Breast epithelium (tissue), 4 donors: Measurements from ENCODE around the gene ZG16. TPM values are rescaled to one million over a fixed set of nuclear protein-coding genes. Genes with fewer than 3 reads are reported as not detected.
"Not testable (repeated sequence)": the region's sequence is repeated elsewhere in the genome, so short reads cannot be mapped to it uniquely, and the experiment has no call there.

Experiments
- DNase-seq, 2 donors: peaks; one replicate each; pipeline ENCODE4 v3.0.0-alpha.2; 2019; ENCODE audit warnings: low spot score in 2 of 2
- H3K27ac ChIP-seq, 2 donors: fragments of 200-600 bp; sonication (generic) in 1 of 2; one replicate each; pipeline ENCODE4 v1.5.1; 2016 to 2019; ENCODE audit warnings: mild to moderate bottlenecking in 1 of 2
- H3K27me3 ChIP-seq, 2 donors: fragments of 200-600 bp; sonication (generic) in 1 of 2; one replicate each; pipeline versions ENCODE4 v1.5.1 to v1.6.0; 2017 to 2019; ENCODE audit warnings: control low read depth in 1 of 2, mild to moderate bottlenecking in 1 of 2
- H3K36me3 ChIP-seq: fragments of 200-600 bp; one replicate; pipeline ENCODE4 v1.5.1; 2019
- H3K4me1 ChIP-seq, 2 donors: fragments of 200-600 bp; sonication (generic); one replicate each; pipeline ENCODE4 v1.5.1; 2016 to 2019; ENCODE audit warnings: control low read depth in 1 of 2
- H3K4me3 ChIP-seq, 3 donors: fragments of 200-600 bp; sonication (generic); 1 replicate in 2 of 3; 2 replicates in 1 of 3; pipeline ENCODE4 v1.5.1; 2016 to 2019; ENCODE audit warnings: mild to moderate bottlenecking in 3 of 3, moderate library complexity in 2 of 3
- H3K9me3 ChIP-seq, 2 donors: fragments of 200-600 bp; sonication (generic) in 1 of 2; one replicate each; pipeline ENCODE4 v1.5.1; 2016 to 2019; ENCODE audit warnings: control low read depth in 1 of 2
- CTCF ChIP-seq, 3 donors: fragments of 450-650 bp; IDR thresholded peaks; one replicate each; pipeline ENCODE4 v1.5.1; 2016 to 2017; ENCODE audit warnings: antibody characterized with exemption in 3 of 3, mild to moderate bottlenecking in 3 of 3, moderate library complexity in 3 of 3
- POLR2A ChIP-seq: fragments of 450-650 bp; IDR thresholded peaks from one replicate; pipeline ENCODE4 v1.6.1; 2016; ENCODE audit warnings: antibody characterized with exemption, mild to moderate bottlenecking, moderate library complexity
- POLR2AphosphoS5 ChIP-seq, 3 donors: sonication (generic); formaldehyde crosslinking; IDR thresholded peaks; one replicate each; pipeline ENCODE4 v1.6.1; 2017; ENCODE audit warnings: antibody characterized with exemption in 3 of 3
- intact Hi-C: fragments of 100-400 bp; cut with DNase I; formaldehyde crosslinking; loops from one replicate; pipeline ENCODE4 v1.15.1; 2023; ENCODE audit warnings: low total_unique reads
- total RNA-seq, 3 donors: library from RNA; depleted of rRNA; stranded (reverse); fragments of >200 nt; gene quantifications; one replicate each; pipeline ENCODE4 v1.1.0, GENCODE V29; 2016

ZG16 gene
- total RNA-seq, 3 donors from 2014 or later: 0.33 TPM; not detected in 2

- H3K27ac ChIP-seq: no peak overlapping the region
- H3K36me3 ChIP-seq: no peaks in the 10 kb centered on the region
- peaks cover 0 to 12% of the 10 kb centered on the region in 2 donors for H3K4me1 ChIP-seq
- intact Hi-C loops: no loop called here
- H3K4me3 ChIP-seq: peak overlapping the region in 2 of 3 donors; percentile 72 to 96
- TF ChIP-seq CTCF (IDR thresholded peaks at IDR 0.05): no peak
- TF ChIP-seq POLR2A: no peak
- no peak for TF ChIP-seq POLR2AphosphoS5 (IDR thresholded peaks at IDR 0.05)
- H3K27me3 ChIP-seq: no peaks in the 10 kb centered on the region
- DNase-seq: no peak
- no peaks in the 10 kb centered on the region for H3K9me3 ChIP-seq
Measured at GRCh38 chr16:29791845-29792807, 14.1 kb downstream of the ZG16 start.

GRCh38 chr16:29793153-29793552 lies 15.1 kb downstream of the ZG16 start:
- H3K9me3 ChIP-seq, intact Hi-C loops, H3K27ac ChIP-seq, DNase-seq, H3K36me3 ChIP-seq, H3K4me3 ChIP-seq, H3K27me3 ChIP-seq: not testable (repeated sequence)
- peaks cover 0 to 12% of the 10 kb centered on the region in 2 donors for H3K4me1 ChIP-seq

GRCh38 chr16:29794231-29794710 lies 16.2 kb downstream of the ZG16 start:
- no peaks in the 10 kb centered on the region for H3K9me3 ChIP-seq
- peaks cover 0 to 12% of the 10 kb centered on the region in 2 donors for H3K4me1 ChIP-seq
- H3K27me3 ChIP-seq: no peaks in the 10 kb centered on the region
- no peaks in the 10 kb centered on the region for H3K36me3 ChIP-seq
- H3K4me3 ChIP-seq: no peak overlapping the region
- intact Hi-C loops: no loop called here
- no peak for DNase-seq
- no peak overlapping the region for H3K27ac ChIP-seq
- TF ChIP-seq POLR2A (no peak), CTCF (IDR thresholded peaks at IDR 0.05) (no peak), POLR2AphosphoS5 (IDR thresholded peaks at IDR 0.05) (no peak)

GRCh38 chr16:29802416-29802935 lies 24.4 kb downstream of the ZG16 start:
- TF ChIP-seq POLR2A (no peak), CTCF (IDR thresholded peaks at IDR 0.05) (no peak), POLR2AphosphoS5 (IDR thresholded peaks at IDR 0.05) (no peak)
- intact Hi-C loops: loop anchor here (10.0 kb wide), 1 partner anchor 62 kb away; the partner anchor contains the start of gene CDIPT
- Histone ChIP-seq H3K36me3 (no peaks in the 10 kb centered on the region), H3K9me3 (no peaks in the 10 kb centered on the region), H3K4me3 (no peak overlapping the region), H3K27ac (no peak overlapping the region), H3K27me3 (no peaks in the 10 kb centered on the region), H3K4me1 (peaks cover 0 to 8% of the 10 kb centered on the region in 2 donors)
- no peak for DNase-seq

- Histone ChIP-seq H3K27ac (peak overlapping the region; percentile 98 to 99), H3K36me3 (no peaks in the 10 kb centered on the region), H3K27me3 (no peaks in the 10 kb centered on the region), H3K4me3 (no peak overlapping the region), H3K9me3 (no peaks in the 10 kb centered on the region), H3K4me1 (peaks cover 5 to 19% of the 10 kb centered on the region in 2 donors)
- intact Hi-C loops: loop anchor here (10.0 kb wide), 1 partner anchor 61 kb away; the partner anchor contains the start of gene CDIPT
- TF ChIP-seq CTCF (IDR thresholded peaks at IDR 0.05): no peak
- no peak for TF ChIP-seq POLR2A
- TF ChIP-seq POLR2AphosphoS5 (IDR thresholded peaks at IDR 0.05): no peak
- DNase-seq: no peak
Measured at GRCh38 chr16:29804020-29804419, 26.0 kb downstream of the ZG16 start.
